AG09319 (cell line): ENCODE data around the gene GLS.

ENCODE experiments used
- DNase-seq: peaks from one replicate; pipeline ENCODE4 v3.0.0-alpha.2; 2010; ENCODE audit warnings: low read depth; ENCODE audit errors: extremely low read depth
- CTCF ChIP-seq: IDR thresholded peaks from 2 replicates; pipeline ENCODE4 v1.5.1; 2011; ENCODE audit warnings: low read depth, mild to moderate bottlenecking, inconsistent platforms, low read length, moderate library complexity

Gene GLS

GRCh38 chr2:191009541-191010374 is 129.1 kb downstream of the GLS start:
- no peak for DNase-seq
- TF ChIP-seq CTCF: no peak

- no peak for TF ChIP-seq CTCF
- no peak for DNase-seq
Observed at GRCh38 chr2:191010887-191011885, 130.6 kb downstream of the GLS start.

DNA sequence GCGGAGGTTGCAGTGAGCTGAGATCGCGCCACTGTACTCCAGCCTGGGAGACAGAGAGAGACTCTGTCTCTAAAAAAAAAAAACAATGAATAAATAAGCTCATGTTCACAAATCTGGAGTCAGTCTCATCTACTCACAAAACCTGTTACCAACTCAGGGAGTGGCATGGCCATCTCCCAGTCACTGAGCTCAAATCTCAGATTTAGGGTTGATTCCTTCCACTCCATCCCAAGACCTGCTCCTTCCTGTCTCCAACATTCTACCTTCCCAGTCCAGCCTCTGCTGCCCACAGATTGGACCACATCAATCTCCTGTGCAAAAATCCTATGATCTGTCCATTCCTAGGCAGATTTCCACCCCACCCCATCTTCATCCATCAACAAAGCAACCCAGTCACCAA is 131.7 kb downstream of the GLS start:
- no peak for TF ChIP-seq CTCF
- DNase-seq: no peak

GRCh38 chr2:191012845-191013681 is 132.4 kb downstream of the GLS start:
- no peak for TF ChIP-seq CTCF
- no peak for DNase-seq

DNA sequence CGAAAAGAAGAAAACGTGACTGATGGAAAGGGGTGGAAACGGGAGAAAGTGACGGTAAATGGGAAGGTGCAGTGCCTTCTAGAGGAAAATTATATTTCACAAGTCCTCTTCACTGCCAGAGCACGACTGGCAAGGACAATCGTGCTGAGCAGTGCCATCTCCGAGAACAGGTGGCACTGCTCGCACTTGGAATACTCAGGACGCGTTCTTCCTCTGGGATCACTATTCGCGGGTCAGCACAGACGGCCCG is 133.0 kb downstream of the GLS start:
- no peak for DNase-seq
- TF ChIP-seq CTCF: no peak

DNA sequence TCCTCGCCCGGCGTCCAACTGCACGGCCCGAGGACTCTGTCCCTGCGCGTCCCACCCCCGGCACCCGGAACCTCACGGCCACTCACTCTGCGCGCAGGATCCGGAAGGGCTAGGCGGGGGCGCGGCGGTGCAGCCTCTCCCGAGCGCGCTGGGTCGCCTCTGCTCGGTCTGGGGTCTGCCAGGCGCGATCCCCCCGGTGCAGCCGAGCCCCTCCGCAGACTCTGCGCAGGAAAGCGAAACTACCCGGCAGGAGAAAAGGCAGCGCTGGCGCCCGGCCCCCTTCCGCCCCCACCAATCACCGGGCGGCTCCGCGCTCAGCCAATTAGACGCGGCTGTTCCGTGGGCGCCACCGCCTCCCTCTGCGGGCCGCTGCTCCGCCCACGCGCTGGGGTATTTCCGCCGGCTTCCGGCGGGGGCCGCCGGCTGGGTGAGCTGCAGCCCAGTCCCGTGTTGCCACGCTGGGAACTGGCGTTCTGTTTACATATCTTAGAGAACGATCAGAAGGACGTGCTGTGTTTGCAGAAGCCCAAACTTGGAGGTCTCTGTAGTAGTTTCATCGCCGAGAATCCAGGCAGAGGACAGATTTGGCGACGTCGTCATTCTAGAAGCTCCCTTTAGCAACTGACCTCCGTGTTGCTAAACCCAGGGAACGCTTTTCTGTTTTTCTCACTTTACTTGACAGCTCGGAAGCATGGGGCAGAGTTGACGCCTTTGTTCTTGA is 133.5 kb downstream of the GLS start, which contains the start of gene STAT1:
STAT1 (minus strand) TSS at position 240 of the 721 bp plus-strand sequence. CDS start 4,168 bp downstream, outside the sequence.
- no peak; the same call in 1 of the 2 replicates for TF ChIP-seq CTCF
- peak; percentile 81 for DNase-seq
